Ectodermal cell (in vitro differentiated cells): ENCODE measurements around the gene ALOXE3.

Source experiments
- H3K27ac ChIP-seq: 2 replicates; pipeline ENCODE4 v1.7.0; 2013; ENCODE audit warnings: mild to moderate bottlenecking, low read depth, low read length; ENCODE audit not compliant: insufficient read depth, poor library complexity, severe bottlenecking
- H3K27me3 ChIP-seq: 2 replicates; pipeline ENCODE4 v1.7.0; 2013; ENCODE audit warnings: mild to moderate bottlenecking, low read length; ENCODE audit not compliant: insufficient read depth, control insufficient read depth, poor library complexity, severe bottlenecking
- H3K36me3 ChIP-seq: one replicate; pipeline ENCODE4 v1.7.0; 2013; ENCODE audit warnings: low read length; ENCODE audit not compliant: control insufficient read depth, insufficient read depth
- H3K4me1 ChIP-seq: one replicate; pipeline ENCODE4 v1.7.0; 2013; ENCODE audit warnings: low read length; ENCODE audit not compliant: control insufficient read depth, insufficient read depth
- H3K4me3 ChIP-seq: 2 replicates; pipeline ENCODE4 v1.7.0; 2013; ENCODE audit warnings: low read depth, low read length, control low read depth; ENCODE audit not compliant: insufficient read depth
- H3K9me3 ChIP-seq: 2 replicates; pipeline ENCODE4 v1.7.0; 2013; ENCODE audit warnings: mild to moderate bottlenecking, low read length, moderate library complexity; ENCODE audit not compliant: control insufficient read depth
- WGBS, 2 experiments: methylation state at CpG; one replicate each; pipeline ENCODE4 v1.1.7; 2013; ENCODE audit warnings: missing lambda C conversion rate in 2 of 2; 5-methylcytosine and 5-hydroxymethylcytosine counted together

Gene ALOXE3

GRCh38 chr17:8048736-8049135, 69.6 kb downstream of the ALOXE3 start:
- no peak overlapping the region for H3K4me3 ChIP-seq
- 94% methylated on average over 7 to 8 of the region's 8 CpGs for WGBS, 2 experiments
- no peaks in the 10 kb centered on the region for H3K4me1 ChIP-seq
- no peaks in the 10 kb centered on the region for H3K9me3 ChIP-seq
- H3K27ac ChIP-seq, result no peak overlapping the region
- peaks cover 4% of the 10 kb centered on the region for H3K27me3 ChIP-seq
- H3K36me3 ChIP-seq, result no peaks in the 10 kb centered on the region

- Histone ChIP-seq H3K4me3 (no peak overlapping the region), H3K4me1 (no peaks in the 10 kb centered on the region), H3K27me3 (no peaks in the 10 kb centered on the region), H3K9me3 (no peaks in the 10 kb centered on the region), H3K36me3 (no peaks in the 10 kb centered on the region), H3K27ac (no peak overlapping the region)
- 92% methylated on average over 12 of the region's 12 CpGs for WGBS, 2 experiments
Observed at GRCh38 chr17:8048236-8048635, 70.1 kb downstream of the ALOXE3 start.

- H3K4me3 ChIP-seq, result no peak overlapping the region
- WGBS, 2 experiments, result 97 to 98% methylated on average over 4 of the region's 4 CpGs
- H3K27ac ChIP-seq, result no peak overlapping the region
Observed at GRCh38 chr17:8047769-8048110, 70.6 kb downstream of the ALOXE3 start.

GRCh38 chr17:8046929-8047768, 71.2 kb downstream of the ALOXE3 start:
- Histone ChIP-seq H3K4me1 (no peaks in the 10 kb centered on the region), H3K27ac (no peak overlapping the region), H3K4me3 (no peak overlapping the region), H3K9me3 (no peaks in the 10 kb centered on the region), H3K27me3 (no peaks in the 10 kb centered on the region), H3K36me3 (no peaks in the 10 kb centered on the region)
- WGBS, 2 experiments, result 84 to 85% methylated on average over 24 of the region's 24 CpGs

More at GRCh38 chr17:8047769-8048110, 70.6 kb downstream of the ALOXE3 start:
- Histone ChIP-seq H3K36me3 (no peaks in the 10 kb centered on the region), H3K27me3 (no peaks in the 10 kb centered on the region), H3K9me3 (no peaks in the 10 kb centered on the region), H3K4me1 (no peaks in the 10 kb centered on the region)

- no peaks in the 10 kb centered on the region for H3K27me3 ChIP-seq
- no peaks in the 10 kb centered on the region for H3K9me3 ChIP-seq
- H3K27ac ChIP-seq, result no peak overlapping the region
- no peak overlapping the region for H3K4me3 ChIP-seq
- no peaks in the 10 kb centered on the region for H3K36me3 ChIP-seq
- WGBS, 2 experiments, result 95% methylated on average over 11 of the region's 11 CpGs
- no peaks in the 10 kb centered on the region for H3K4me1 ChIP-seq
Observed at GRCh38 chr17:8046306-8046928, 71.9 kb downstream of the ALOXE3 start.
